ENCODE results near the gene PDCD1. TPM values are rescaled to one million over a fixed set of nuclear protein-coding genes. Genes with fewer than 3 reads are reported as not detected.

Gene PDCD1
- total RNA-seq, 2 experiments from 2014 or later, result 19.4 to 20.3 TPM

- H3K27ac Mint-ChIP-seq, result no peak overlapping the region
- POLR2A ChIA-PET, result no interaction called here
- ATAC-seq (no peak), DNase-seq (no peak)
- no peaks in the 10 kb centered on the region for H3K9me3 Mint-ChIP-seq
- CTCF ChIA-PET, result no interaction called here
- peaks cover 5% of the 10 kb centered on the region for H3K4me1 Mint-ChIP-seq (ENCODE audit: low read depth)
- intact Hi-C loops (cut with micrococcal nuclease), result no loop called here
- TF ChIP-seq CTCF (IDR thresholded peaks at IDR 0.05), result no peak
- no peak overlapping the region for H3K4me3 Mint-ChIP-seq
- peaks cover 1% of the 10 kb centered on the region for H3K27me3 Mint-ChIP-seq
- no peaks in the 10 kb centered on the region for H3K36me3 Mint-ChIP-seq (ENCODE audit: low read depth)
These were observed 7.2 kb downstream of the PDCD1 start for GRCh38 chr2:241851325-241852115.

GRCh38 chr2:241850544-241851324 lies 8.0 kb downstream of the PDCD1 start:
- CTCF ChIA-PET, result no interaction called here
- POLR2A ChIA-PET, result interaction anchor here (1.6 kb wide), 1 partner anchor 9 kb away, joined by 5 read pairs; no protein-coding TSS in a partner anchor
- DNase-seq, result no peak
- Mint-ChIP-seq H3K4me1 (ENCODE audit: low read depth) (peaks cover 11% of the 10 kb centered on the region), H3K27ac (no peak overlapping the region), H3K9me3 (peaks cover 1% of the 10 kb centered on the region), H3K4me3 (no peak overlapping the region), H3K27me3 (peaks cover 2% of the 10 kb centered on the region), H3K36me3 (ENCODE audit: low read depth) (peaks cover 3% of the 10 kb centered on the region)
- intact Hi-C loops (cut with micrococcal nuclease), result no loop called here
- no peak for ATAC-seq
- no peak for TF ChIP-seq CTCF (IDR thresholded peaks at IDR 0.05)

GRCh38 chr2:241849616-241850543 lies 8.8 kb downstream of the PDCD1 start:
- H3K27ac Mint-ChIP-seq, result no peak overlapping the region
- no peak for DNase-seq
- no peak overlapping the region for H3K4me3 Mint-ChIP-seq
- ChIA-PET CTCF (no interaction called here), POLR2A (interaction anchor here (1.6 kb wide), 1 partner anchor 10 kb away, joined by 5 read pairs; no protein-coding TSS in a partner anchor)
- H3K4me1 Mint-ChIP-seq (ENCODE audit: low read depth), result peaks cover 17% of the 10 kb centered on the region
- no peak for ATAC-seq
- no peak for TF ChIP-seq CTCF (IDR thresholded peaks at IDR 0.05)
- peaks cover 2% of the 10 kb centered on the region for H3K27me3 Mint-ChIP-seq
- H3K36me3 Mint-ChIP-seq (ENCODE audit: low read depth), result peaks cover 3% of the 10 kb centered on the region
- intact Hi-C loops (cut with micrococcal nuclease), result no loop called here
- H3K9me3 Mint-ChIP-seq, result peaks cover 1% of the 10 kb centered on the region

GRCh38 chr2:241848761-241849615 lies 9.7 kb downstream of the PDCD1 start:
- Mint-ChIP-seq H3K4me3 (no peak overlapping the region), H3K4me1 (ENCODE audit: low read depth) (peaks cover 24% of the 10 kb centered on the region), H3K27me3 (peaks cover 2% of the 10 kb centered on the region), H3K9me3 (peaks cover 1% of the 10 kb centered on the region), H3K27ac (no peak overlapping the region), H3K36me3 (ENCODE audit: low read depth) (peaks cover 3% of the 10 kb centered on the region)
- CTCF ChIA-PET, result no interaction called here
- intact Hi-C loops (cut with micrococcal nuclease), result no loop called here
- TF ChIP-seq CTCF (IDR thresholded peaks at IDR 0.05), result no peak
- DNase-seq (no peak), ATAC-seq (no peak)
- POLR2A ChIA-PET, result no interaction called here

All from activated CD8-positive, alpha-beta T cell treated with anti-CD3 and anti-CD28 coated beads for 36 hours (primary cell).